ENCODE results near the gene LTBP1.

The LTBP1 gene

GRCh38 chr2:32933756-32934095, 13.0 kb upstream of the LTBP1 start:
- Histone ChIP-seq H4K20me1 (ENCODE audit: control insufficient read depth, insufficient read depth, low read depth, low read length) (no peaks in the 10 kb centered on the region), H3K4me1 (ENCODE audit: control insufficient read depth, low read length) (peaks cover 41% of the 10 kb centered on the region), H3K4me2 (ENCODE audit: low read length) (no peak overlapping the region), H3K27ac (ENCODE audit: low read depth, low read length) (no peak overlapping the region), H3F3A (ENCODE audit: control insufficient read depth, insufficient read depth) (no peaks in the 10 kb centered on the region), H3K9me3 (ENCODE audit: control insufficient read depth, insufficient read depth, low read length) (no peaks in the 10 kb centered on the region), H3K27me3 (ENCODE audit: control insufficient read depth, low read length) (no peaks in the 10 kb centered on the region), H3K36me3 (ENCODE audit: control insufficient read depth, low read length) (no peaks in the 10 kb centered on the region), H3K9me2 (replicated peaks; ENCODE audit: control insufficient read depth, low read length) (no peaks in the 10 kb centered on the region), H3K79me2 (ENCODE audit: control insufficient read depth, low read length) (no peaks in the 10 kb centered on the region), H3K4me3 (ENCODE audit: low read length) (no peak overlapping the region)
- TF ChIP-seq EZH2phosphoT487 (IDR thresholded peaks at IDR 0.05; ENCODE audit: borderline replicate concordance, low read length) = no peak

DNA sequence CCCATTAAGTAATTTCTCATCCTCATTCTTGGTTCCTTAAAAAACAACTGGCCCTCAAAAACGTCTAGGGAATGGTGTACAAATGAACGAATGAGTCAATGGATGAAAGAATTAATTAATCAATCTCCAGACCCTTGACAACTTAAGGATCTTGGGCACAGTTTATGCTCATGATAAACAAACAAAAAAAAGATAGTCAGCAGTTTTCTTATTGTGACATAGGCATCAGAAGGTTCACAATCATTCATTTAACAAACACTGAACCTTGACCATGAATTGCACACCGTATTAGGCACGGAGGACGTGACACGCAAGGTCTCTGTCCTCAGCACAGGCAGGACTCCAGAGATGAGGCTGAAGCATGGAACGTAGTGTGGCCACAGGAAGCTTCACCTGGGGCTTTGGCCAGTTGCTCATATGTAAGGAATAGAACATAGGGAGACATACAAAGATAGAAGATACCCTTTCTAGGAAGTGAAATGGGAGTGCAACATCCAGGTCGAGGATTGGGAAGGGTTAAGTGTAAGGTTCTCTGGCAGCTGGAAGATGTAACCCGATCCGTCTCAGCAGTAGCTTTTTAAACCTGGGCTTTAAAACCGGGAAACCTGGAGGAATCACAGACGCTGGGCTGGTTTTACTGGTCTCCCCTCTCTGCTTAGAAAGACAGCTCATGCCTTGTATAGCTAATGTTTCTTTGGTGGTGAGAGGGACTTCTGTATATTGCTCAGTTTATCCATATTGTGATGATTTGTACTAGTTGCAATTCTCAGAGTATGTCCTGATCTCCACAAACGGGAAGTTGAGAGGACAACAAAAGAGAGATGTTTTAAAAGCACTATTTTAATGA, 8.9 kb upstream of the LTBP1 start:
- TF ChIP-seq EZH2phosphoT487 (IDR thresholded peaks at IDR 0.05; ENCODE audit: borderline replicate concordance, low read length) = no peak
- TF ChIP-seq, protein P1, sequence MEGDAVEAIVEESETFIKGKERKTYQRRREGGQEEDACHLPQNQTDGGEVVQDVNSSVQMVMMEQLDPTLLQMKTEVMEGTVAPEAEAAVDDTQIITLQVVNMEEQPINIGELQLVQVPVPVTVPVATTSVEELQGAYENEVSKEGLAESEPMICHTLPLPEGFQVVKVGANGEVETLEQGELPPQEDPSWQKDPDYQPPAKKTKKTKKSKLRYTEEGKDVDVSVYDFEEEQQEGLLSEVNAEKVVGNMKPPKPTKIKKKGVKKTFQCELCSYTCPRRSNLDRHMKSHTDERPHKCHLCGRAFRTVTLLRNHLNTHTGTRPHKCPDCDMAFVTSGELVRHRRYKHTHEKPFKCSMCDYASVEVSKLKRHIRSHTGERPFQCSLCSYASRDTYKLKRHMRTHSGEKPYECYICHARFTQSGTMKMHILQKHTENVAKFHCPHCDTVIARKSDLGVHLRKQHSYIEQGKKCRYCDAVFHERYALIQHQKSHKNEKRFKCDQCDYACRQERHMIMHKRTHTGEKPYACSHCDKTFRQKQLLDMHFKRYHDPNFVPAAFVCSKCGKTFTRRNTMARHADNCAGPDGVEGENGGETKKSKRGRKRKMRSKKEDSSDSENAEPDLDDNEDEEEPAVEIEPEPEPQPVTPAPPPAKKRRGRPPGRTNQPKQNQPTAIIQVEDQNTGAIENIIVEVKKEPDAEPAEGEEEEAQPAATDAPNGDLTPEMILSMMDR (IDR thresholded peaks at IDR 0.05; ENCODE audit: low read depth, low read length, poor library complexity, severe bottlenecking) = no peak
- Histone ChIP-seq H3K9me2 (replicated peaks; ENCODE audit: control insufficient read depth, low read length) (no peaks in the 10 kb centered on the region), H3F3A (ENCODE audit: control insufficient read depth, insufficient read depth) (peaks cover 6% of the 10 kb centered on the region), H3K27ac (ENCODE audit: low read depth, low read length) (no peak overlapping the region), H4K20me1 (ENCODE audit: control insufficient read depth, insufficient read depth, low read depth, low read length) (no peaks in the 10 kb centered on the region), H3K4me1 (ENCODE audit: control insufficient read depth, low read length) (peaks cover 47% of the 10 kb centered on the region), H3K27me3 (ENCODE audit: control insufficient read depth, low read length) (no peaks in the 10 kb centered on the region), H3K9me3 (ENCODE audit: control insufficient read depth, insufficient read depth, low read length) (no peaks in the 10 kb centered on the region), H3K4me3 (ENCODE audit: low read length) (no peak overlapping the region), H3K4me2 (ENCODE audit: low read length) (0 out of 2 replicates have a peak overlapping the region, but pooled peaks have one; percentile 1), H3K79me2 (ENCODE audit: control insufficient read depth, low read length) (no peaks in the 10 kb centered on the region), H3K36me3 (ENCODE audit: control insufficient read depth, low read length) (no peaks in the 10 kb centered on the region)

GRCh38 chr2:32938934-32939333, 7.8 kb upstream of the LTBP1 start:
- no peak overlapping the region for H3K27ac ChIP-seq (ENCODE audit: low read depth, low read length)
- no peak overlapping the region for H3K4me2 ChIP-seq (ENCODE audit: low read length)
- no peak for TF ChIP-seq EZH2phosphoT487 (IDR thresholded peaks at IDR 0.05; ENCODE audit: borderline replicate concordance, low read length)
- TF ChIP-seq, protein P1 (IDR thresholded peaks at IDR 0.05; ENCODE audit: low read depth, low read length, poor library complexity, severe bottlenecking) = no peak
- no peaks in the 10 kb centered on the region for H4K20me1 ChIP-seq (ENCODE audit: control insufficient read depth, insufficient read depth, low read depth, low read length)
- no peaks in the 10 kb centered on the region for H3K27me3 ChIP-seq (ENCODE audit: control insufficient read depth, low read length)
- peaks cover 51% of the 10 kb centered on the region for H3K4me1 ChIP-seq (ENCODE audit: control insufficient read depth, low read length)
- no peaks in the 10 kb centered on the region for H3K9me2 ChIP-seq (replicated peaks; ENCODE audit: control insufficient read depth, low read length)
- no peak overlapping the region for H3K4me3 ChIP-seq (ENCODE audit: low read length)
- H3K9me3 ChIP-seq (ENCODE audit: control insufficient read depth, insufficient read depth, low read length) = no peaks in the 10 kb centered on the region
- H3F3A ChIP-seq (ENCODE audit: control insufficient read depth, insufficient read depth) = peaks cover 10% of the 10 kb centered on the region
- H3K79me2 ChIP-seq (ENCODE audit: control insufficient read depth, low read length) = no peaks in the 10 kb centered on the region
- no peaks in the 10 kb centered on the region for H3K36me3 ChIP-seq (ENCODE audit: control insufficient read depth, low read length)

DNA sequence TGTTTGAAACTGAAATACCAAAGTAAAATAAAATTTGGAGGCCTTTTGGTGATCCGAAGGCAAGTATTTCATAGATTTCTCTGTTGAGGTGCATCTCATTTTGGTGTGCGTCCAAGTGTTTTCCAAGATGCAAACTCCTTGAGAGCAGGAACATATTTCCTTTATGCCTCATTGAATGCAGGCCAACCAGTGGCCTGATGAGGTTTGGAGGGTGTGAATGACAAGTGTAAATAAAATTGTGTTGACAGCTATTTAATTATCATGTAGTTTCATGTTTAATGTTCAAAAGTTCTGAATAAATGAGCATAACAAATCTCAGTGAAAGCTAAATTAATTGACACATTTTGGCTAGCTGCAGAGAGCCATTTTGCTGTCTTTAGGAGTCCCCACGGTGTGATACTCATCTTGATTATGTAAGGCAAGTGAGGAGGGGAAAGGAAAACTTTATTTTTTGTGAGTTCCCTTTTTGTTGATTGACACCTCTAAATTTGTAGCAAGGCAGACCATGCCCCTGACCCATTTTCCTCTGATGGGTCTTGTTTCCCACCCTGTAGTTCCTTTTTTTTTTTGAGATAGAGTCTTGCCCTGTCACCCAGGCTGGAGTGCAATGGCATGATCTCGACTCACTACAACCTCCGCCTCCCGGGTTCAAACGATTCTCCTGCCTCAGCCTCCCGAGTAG, 6.3 kb upstream of the LTBP1 start:
- Histone ChIP-seq H3K9me2 (replicated peaks; ENCODE audit: control insufficient read depth, low read length) (no peaks in the 10 kb centered on the region), H3K9me3 (ENCODE audit: control insufficient read depth, insufficient read depth, low read length) (no peaks in the 10 kb centered on the region), H3K36me3 (ENCODE audit: control insufficient read depth, low read length) (no peaks in the 10 kb centered on the region), H3F3A (ENCODE audit: control insufficient read depth, insufficient read depth) (peaks cover 10% of the 10 kb centered on the region), H3K4me3 (ENCODE audit: low read length) (peak overlapping the region; percentile 28), H3K27me3 (ENCODE audit: control insufficient read depth, low read length) (no peaks in the 10 kb centered on the region), H3K4me1 (ENCODE audit: control insufficient read depth, low read length) (peaks cover 60% of the 10 kb centered on the region), H3K79me2 (ENCODE audit: control insufficient read depth, low read length) (no peaks in the 10 kb centered on the region), H3K27ac (ENCODE audit: low read depth, low read length) (0 out of 2 replicates have a peak overlapping the region, but pooled peaks have one; percentile 36), H4K20me1 (ENCODE audit: control insufficient read depth, insufficient read depth, low read depth, low read length) (no peaks in the 10 kb centered on the region), H3K4me2 (ENCODE audit: low read length) (peak overlapping the region; percentile 46)
- TF ChIP-seq, protein P1 (IDR thresholded peaks at IDR 0.05; ENCODE audit: low read depth, low read length, poor library complexity, severe bottlenecking) = no peak
- no peak for TF ChIP-seq EZH2phosphoT487 (IDR thresholded peaks at IDR 0.05; ENCODE audit: borderline replicate concordance, low read length)

Measured in DOHH2 (cell line).